ENCODE measurements around the gene INS. TPM values are rescaled to one million over a fixed set of nuclear protein-coding genes. Genes with fewer than 3 reads are reported as not detected.
A peak's percentile ranks its signal among the peaks of the same experiment; 100 is the strongest.

INS gene
- total and polyA plus RNA-seq, 2 of the 13 experiments (the other 11 are each of a cell fraction or from before 2014, with no cell fraction given) = not detected

- no peak for TF ChIP-seq ARID4A (CRISPR knock-in tag; IDR thresholded peaks at IDR 0.05; ENCODE audit: borderline replicate concordance)
- no peak for TF ChIP-seq ZNF496 (CRISPR knock-in tag; IDR thresholded peaks at IDR 0.05; ENCODE audit: insufficient replicate concordance)
- no peak for TF ChIP-seq CBX2 (IDR thresholded peaks at IDR 0.05; ENCODE audit: low read depth, low read length)
- TF ChIP-seq CBX2 (CRISPR knock-in tag; IDR thresholded peaks at IDR 0.05; ENCODE audit: low read depth) = no peak
- 0 out of 2 replicates have a peak, but pooled peaks have one; percentile 56 for TF ChIP-seq GATA4 (IDR thresholded peaks at IDR 0.05; ENCODE audit: borderline replicate concordance, low read depth)
- TF ChIP-seq TCF7L2 (IDR thresholded peaks at IDR 0.05; ENCODE audit: low read depth, low read length) = no peak
- TF ChIP-seq ZNF646 (CRISPR knock-in tag; IDR thresholded peaks at IDR 0.05) = no peak
- TF ChIP-seq RAD51 (IDR thresholded peaks at IDR 0.05; ENCODE audit: borderline replicate concordance) = no peak
- TF ChIP-seq HNRNPH1 (optimal IDR thresholded peaks at IDR 0.05; ENCODE audit: low read depth, low read length) = no peak
- no peak for TF ChIP-seq ZNF234 (CRISPR knock-in tag; conservative IDR thresholded peaks at IDR 0.05)
- no peak for TF ChIP-seq ZBTB14 (CRISPR knock-in tag; IDR thresholded peaks at IDR 0.05)
- 0 out of 2 replicates have a peak, but pooled peaks have one; percentile 30 for TF ChIP-seq ZNF44 (CRISPR knock-in tag; IDR thresholded peaks at IDR 0.05)
- no peak for TF ChIP-seq ZNF781 (CRISPR knock-in tag; IDR thresholded peaks at IDR 0.05; ENCODE audit: borderline replicate concordance, not compliant biosample characterization)
- TF ChIP-seq SMC3 (IDR thresholded peaks at IDR 0.05; ENCODE audit: low read length) = no peak
- TF ChIP-seq NR2C2 (CRISPR knock-in tag; IDR thresholded peaks at IDR 0.05; ENCODE audit: borderline replicate concordance) = no peak
- no peak; the same call in 1 of the 2 replicates for TF ChIP-seq ZNF83 (CRISPR knock-in tag; IDR thresholded peaks at IDR 0.05; ENCODE audit: borderline replicate concordance)
- TF ChIP-seq TERF1 (CRISPR knock-in tag; IDR thresholded peaks at IDR 0.05) = peak; percentile 15
Observed at GRCh38 chr11:2130881-2131352, 30.1 kb downstream of the INS start (continued).

Measured in HepG2 (cell line).